ENCODE data around the gene ZDHHC6.
"Not testable (repeated sequence)": the region's sequence is repeated elsewhere in the genome, so short reads cannot be mapped to it uniquely, and the experiment has no call there.

The ZDHHC6 gene

GRCh38 chr10:112393341-112393740 is 53.4 kb downstream of the ZDHHC6 start:
- H3K4me1 ChIP-seq (ENCODE audit: insufficient read depth, low read length) = no peaks in the 10 kb centered on the region; the same call in 1 of the 2 replicates
- no peak overlapping the region for H3K9ac ChIP-seq (ENCODE audit: low read depth, low read length)
- no peaks in the 10 kb centered on the region for H3K36me3 ChIP-seq (ENCODE audit: insufficient read depth, low read length)
- H3K9me3 ChIP-seq (ENCODE audit: control insufficient read depth, insufficient read depth, low read length) = no peaks in the 10 kb centered on the region

- Histone ChIP-seq H3K36me3 (ENCODE audit: insufficient read depth, low read length) (no peaks in the 10 kb centered on the region), H3K9me3 (ENCODE audit: control insufficient read depth, insufficient read depth, low read length) (no peaks in the 10 kb centered on the region), H3K9ac (ENCODE audit: low read depth, low read length) (no peak overlapping the region), H3K4me1 (ENCODE audit: insufficient read depth, low read length) (no peaks in the 10 kb centered on the region; the same call in 1 of the 2 replicates)
Observed at GRCh38 chr10:112390125-112390703, 56.5 kb downstream of the ZDHHC6 start.

GRCh38 chr10:112389271-112389822 is 57.4 kb downstream of the ZDHHC6 start:
- Histone ChIP-seq H3K9me3 (ENCODE audit: control insufficient read depth, insufficient read depth, low read length) (no peaks in the 10 kb centered on the region), H3K4me1 (ENCODE audit: insufficient read depth, low read length) (no peaks in the 10 kb centered on the region; the same call in 1 of the 2 replicates), H3K9ac (ENCODE audit: low read depth, low read length) (no peak overlapping the region), H3K36me3 (ENCODE audit: insufficient read depth, low read length) (no peaks in the 10 kb centered on the region)

- no peaks in the 10 kb centered on the region for H3K36me3 ChIP-seq (ENCODE audit: insufficient read depth, low read length)
- no peak overlapping the region for H3K9ac ChIP-seq (ENCODE audit: low read depth, low read length)
- H3K4me1 ChIP-seq (ENCODE audit: insufficient read depth, low read length) = peaks cover under 1% of the 10 kb centered on the region; the same call in 1 of the 2 replicates
- no peaks in the 10 kb centered on the region for H3K9me3 ChIP-seq (ENCODE audit: control insufficient read depth, insufficient read depth, low read length)
Observed at GRCh38 chr10:112388548-112388947, 58.2 kb downstream of the ZDHHC6 start.

- H3K36me3 ChIP-seq (ENCODE audit: insufficient read depth, low read length); H3K4me1 ChIP-seq (ENCODE audit: insufficient read depth, low read length); H3K9ac ChIP-seq (ENCODE audit: low read depth, low read length): not testable (repeated sequence)
Observed at GRCh38 chr10:112388056-112388455, 58.7 kb downstream of the ZDHHC6 start.

GRCh38 chr10:112385201-112385600 is 61.5 kb downstream of the ZDHHC6 start:
- H3K36me3 ChIP-seq (ENCODE audit: insufficient read depth, low read length) = no peaks in the 10 kb centered on the region
- H3K9ac ChIP-seq (ENCODE audit: low read depth, low read length) = no peak overlapping the region
- H3K4me1 ChIP-seq (ENCODE audit: insufficient read depth, low read length) = peaks cover 4% of the 10 kb centered on the region; the same call in 1 of the 2 replicates
- no peaks in the 10 kb centered on the region for H3K9me3 ChIP-seq (ENCODE audit: control insufficient read depth, insufficient read depth, low read length)

More at GRCh38 chr10:112388056-112388455, 58.7 kb downstream of the ZDHHC6 start:
- H3K9me3 ChIP-seq (ENCODE audit: control insufficient read depth, insufficient read depth, low read length) = not testable (repeated sequence)

GRCh38 chr10:112384141-112384540 is 62.6 kb downstream of the ZDHHC6 start:
- H3K4me1 ChIP-seq (ENCODE audit: insufficient read depth, low read length) = peaks cover 4% of the 10 kb centered on the region; the same call in 1 of the 2 replicates
- H3K9me3 ChIP-seq (ENCODE audit: control insufficient read depth, insufficient read depth, low read length) = no peaks in the 10 kb centered on the region
- H3K9ac ChIP-seq (ENCODE audit: low read depth, low read length) = no peak overlapping the region
- H3K36me3 ChIP-seq (ENCODE audit: insufficient read depth, low read length) = no peaks in the 10 kb centered on the region

- no peaks in the 10 kb centered on the region for H3K36me3 ChIP-seq (ENCODE audit: insufficient read depth, low read length)
- no peak overlapping the region for H3K9ac ChIP-seq (ENCODE audit: low read depth, low read length)
- H3K9me3 ChIP-seq (ENCODE audit: control insufficient read depth, insufficient read depth, low read length) = no peaks in the 10 kb centered on the region
- H3K4me1 ChIP-seq (ENCODE audit: insufficient read depth, low read length) = peaks cover 4% of the 10 kb centered on the region; the same call in 1 of the 2 replicates
Observed at GRCh38 chr10:112383325-112383724, 63.4 kb downstream of the ZDHHC6 start.

- H3K9ac ChIP-seq (ENCODE audit: low read depth, low read length) = no peak overlapping the region
- no peaks in the 10 kb centered on the region for H3K9me3 ChIP-seq (ENCODE audit: control insufficient read depth, insufficient read depth, low read length)
Observed at GRCh38 chr10:112382515-112383235, 64.0 kb downstream of the ZDHHC6 start.

More at GRCh38 chr10:112382515-112383235, 64.0 kb downstream of the ZDHHC6 start:
- peaks cover 4% of the 10 kb centered on the region; the same call in 1 of the 2 replicates for H3K4me1 ChIP-seq (ENCODE audit: insufficient read depth, low read length)
- no peaks in the 10 kb centered on the region for H3K36me3 ChIP-seq (ENCODE audit: insufficient read depth, low read length)

All from ES-I3 (cell line).